Neuronal stem cell (in vitro differentiated cells): Measurements from ENCODE around the gene C15orf62.

ENCODE experiments used
- DNase-seq: peaks from one replicate; pipeline ENCODE4 v3.0.0-alpha.2; 2013; ENCODE audit warnings: low spot score
- H2AFZ ChIP-seq: one replicate; pipeline ENCODE4 v1.6.1; 2013; ENCODE audit warnings: mild to moderate bottlenecking, low read length, inconsistent platforms
- H2AK5ac ChIP-seq: 2 replicates; pipeline ENCODE4 v1.6.1; 2013; ENCODE audit warnings: low read depth, mild to moderate bottlenecking, inconsistent platforms, low read length, moderate library complexity, mixed read lengths
- H2BK120ac ChIP-seq: 2 replicates; pipeline ENCODE4 v1.6.1; 2013; ENCODE audit warnings: low read depth, mild to moderate bottlenecking, inconsistent platforms, low read length, moderate library complexity, mixed read lengths
- H2BK12ac ChIP-seq: one replicate; pipeline ENCODE4 v1.6.1; 2013; ENCODE audit warnings: low read length, inconsistent platforms
- H2BK15ac ChIP-seq: 2 replicates; pipeline ENCODE4 v1.6.1; 2013; ENCODE audit warnings: mild to moderate bottlenecking, low read length, inconsistent platforms, mixed read lengths
- H2BK5ac ChIP-seq: one replicate; pipeline ENCODE4 v1.6.1; 2013; ENCODE audit warnings: inconsistent platforms, mild to moderate bottlenecking, low read length, moderate library complexity
- H3K14ac ChIP-seq: one replicate; pipeline ENCODE4 v1.6.1; 2013; ENCODE audit warnings: low read length, inconsistent platforms
- H3K18ac ChIP-seq: 2 replicates; pipeline ENCODE4 v1.6.1; 2013; ENCODE audit warnings: low read length, inconsistent platforms
- H3K23ac ChIP-seq: 2 replicates; pipeline ENCODE4 v1.6.1; 2013; ENCODE audit warnings: low read depth, mild to moderate bottlenecking, mixed read lengths, low read length, inconsistent platforms; ENCODE audit not compliant: poor library complexity
- H3K27ac ChIP-seq: replicated peaks from 3 replicates; pipeline ENCODE4 v1.5.1; 2013; ENCODE audit warnings: low read length, inconsistent platforms
- H3K27me3 ChIP-seq, 3 experiments: 2 replicates each; pipeline ENCODE4 v1.6.1; 2013; ENCODE audit warnings: low read length in 3 of 3, mild to moderate bottlenecking in 2 of 3, inconsistent platforms in 1 of 3, low read depth in 1 of 3, mixed read lengths in 1 of 3, moderate library complexity in 1 of 3; ENCODE audit not compliant: control insufficient read depth in 3 of 3, insufficient read depth in 3 of 3
- H3K36me3 ChIP-seq, 2 donors: replicated peaks in 1 of 2; 2 replicates each; pipeline ENCODE4 v1.6.1; 2013; ENCODE audit warnings: low read length in 2 of 2; ENCODE audit not compliant: control insufficient read depth in 2 of 2, insufficient read depth in 2 of 2
- H3K4ac ChIP-seq: 2 replicates; pipeline ENCODE4 v1.6.1; 2013; ENCODE audit warnings: inconsistent platforms, mild to moderate bottlenecking, low read length, moderate library complexity
- H3K4me1 ChIP-seq, 2 donors: 1 replicate in 1 of 2; 2 replicates in 1 of 2; pipeline ENCODE4 v1.6.1; 2013; ENCODE audit warnings: low read length in 2 of 2, low read depth in 1 of 2; ENCODE audit not compliant: control insufficient read depth in 2 of 2, insufficient read depth in 1 of 2
- H3K4me2 ChIP-seq: one replicate; pipeline ENCODE4 v1.6.1; 2013; ENCODE audit warnings: mild to moderate bottlenecking, low read length, inconsistent platforms; ENCODE audit not compliant: insufficient read depth, poor library complexity, severe bottlenecking
- H3K4me3 ChIP-seq, 2 donors: 2 replicates each; pipeline ENCODE4 v1.5.1; 2013; ENCODE audit warnings: low read length in 2 of 2, mild to moderate bottlenecking in 2 of 2, inconsistent platforms in 1 of 2, moderate library complexity in 1 of 2
- H3K79me1 ChIP-seq: one replicate; pipeline ENCODE4 v1.6.1; 2013; ENCODE audit warnings: low read depth, mild to moderate bottlenecking, inconsistent platforms, low read length, moderate library complexity
- H3K9ac ChIP-seq: one replicate; pipeline ENCODE4 v1.6.1; 2013; ENCODE audit warnings: mild to moderate bottlenecking, low read depth, low read length, inconsistent platforms; ENCODE audit not compliant: poor library complexity
- H3K9me3 ChIP-seq, 2 donors: replicated peaks in 1 of 2; 2 replicates each; pipeline versions ENCODE3 to v1.6.1; 2013; ENCODE audit warnings: low read length in 2 of 2, mild to moderate bottlenecking in 2 of 2, inconsistent platforms in 1 of 2, low read depth in 1 of 2, mixed read lengths in 1 of 2, moderate library complexity in 1 of 2; ENCODE audit not compliant: control insufficient read depth in 2 of 2, insufficient read depth in 1 of 2
- H4K8ac ChIP-seq: one replicate; pipeline ENCODE4 v1.6.1; 2013; ENCODE audit warnings: low read depth, mild to moderate bottlenecking, inconsistent platforms, low read length, moderate library complexity
- H4K91ac ChIP-seq: one replicate; pipeline ENCODE4 v1.6.1; 2013; ENCODE audit warnings: low read length, low read depth, mild to moderate bottlenecking, inconsistent platforms; ENCODE audit not compliant: poor library complexity
- WGBS, 2 donors: extraction: QIAGEN DNeasy Blood & Tissue Kit; methylation state at CpG; one replicate each; pipeline ENCODE4 v1.1.7; 2013; ENCODE audit warnings: missing lambda C conversion rate in 2 of 2, mixed read lengths in 1 of 2; ENCODE audit not compliant: insufficient read length in 2 of 2, insufficient replicate concordance in 1 of 2; ENCODE audit errors: extremely low coverage in 2 of 2; 5-methylcytosine and 5-hydroxymethylcytosine counted together

Gene C15orf62

GRCh38 chr15:40763801-40764628 is 5.8 kb upstream of the C15orf62 start, which contains the start of gene GCHFR:
TSS of gene GCHFR (plus strand) at chr15:40764068. CDS start at chr15:40764181, 113 bp downstream.
- peak within 1 kb of the TSS; percentile 68 for H2BK12ac ChIP-seq
- no peak within 1 kb of the TSS for H3K4ac ChIP-seq
- H3K27me3 ChIP-seq, result peaks cover 0 to 28% (median 4%) of the 10 kb centered on the region in 3 experiments
- H4K8ac ChIP-seq, result peak within 1 kb of the TSS; percentile 43
- no peak within 1 kb of the TSS for H2BK120ac ChIP-seq
- peak; percentile 42 for DNase-seq
- H2AK5ac ChIP-seq, result peak within 1 kb of the TSS; percentile 60
- peak within 1 kb of the TSS; percentile 95 for H3K18ac ChIP-seq
- peak within 1 kb of the TSS; percentile 75 for H2BK15ac ChIP-seq
- peaks cover 2 to 18% of the 10 kb centered on the region in 2 donors for H3K4me1 ChIP-seq
- H3K9ac ChIP-seq, result peak within 1 kb of the TSS; percentile 89
- H3K14ac ChIP-seq, result peak within 1 kb of the TSS; percentile 89
- peak within 1 kb of the TSS; percentile 98 for H3K4me2 ChIP-seq
- H3K9me3 ChIP-seq, result no peaks in the 10 kb centered on the region
- H2AFZ ChIP-seq, result peak within 1 kb of the TSS; percentile 92
- H3K23ac ChIP-seq, result peak within 1 kb of the TSS; percentile 93
- no peak within 1 kb of the TSS for H4K91ac ChIP-seq
- H3K27ac ChIP-seq, result no peak within 1 kb of the TSS
- H3K79me1 ChIP-seq, result no peaks in the 10 kb centered on the region
- peak within 1 kb of the TSS; percentile 47 to 74 for H3K4me3 ChIP-seq
- H3K36me3 ChIP-seq, result peaks cover 2 to 10% of the 10 kb centered on the region in 2 donors
- no peak within 1 kb of the TSS for H2BK5ac ChIP-seq
- no CpG with 5 or more reads among the region's 75 CpGs for WGBS, 2 donors

DNA sequence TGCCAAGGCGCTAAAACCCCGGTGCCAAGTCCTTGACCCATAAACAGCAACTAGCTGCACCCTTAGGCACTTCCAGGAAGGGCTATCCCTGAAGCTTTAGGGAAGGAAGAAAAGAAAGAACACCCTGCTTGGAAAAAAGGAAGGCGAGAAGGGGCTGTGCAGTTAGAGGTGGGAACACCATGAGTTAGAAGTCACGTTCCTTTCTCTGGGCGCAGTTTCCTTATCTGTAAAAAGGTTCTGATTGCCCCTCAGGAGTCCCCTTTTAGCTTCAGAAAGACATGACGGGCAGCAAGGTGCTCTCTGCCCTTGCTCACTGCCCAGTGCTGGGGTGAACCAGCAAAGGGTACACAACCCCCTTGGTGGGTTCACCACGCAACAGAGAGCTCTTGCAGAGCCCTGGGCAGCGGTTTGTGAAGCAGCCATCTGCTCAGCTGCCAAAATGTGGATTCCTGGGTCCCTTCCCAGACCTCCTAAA is 5.1 kb upstream of the C15orf62 start:
- no peak overlapping the region for H3K27ac ChIP-seq
- H3K4me3 ChIP-seq, result peak overlapping the region in 1 of 2 donors; percentile 47
- H3K23ac ChIP-seq, result peak overlapping the region; percentile 48
- H3K4me1 ChIP-seq, result peaks cover 2 to 18% of the 10 kb centered on the region in 2 donors
- no peak overlapping the region for H2BK15ac ChIP-seq
- H2AK5ac ChIP-seq, result peak overlapping the region; percentile 21
- WGBS, 2 donors, result no CpG with 5 or more reads among the region's 8 CpGs
- no peak overlapping the region for H2BK12ac ChIP-seq
- H3K14ac ChIP-seq, result no peak overlapping the region
- H2BK120ac ChIP-seq, result no peak overlapping the region
- H3K79me1 ChIP-seq, result no peaks in the 10 kb centered on the region
- H3K36me3 ChIP-seq, result peaks cover 2 to 10% of the 10 kb centered on the region in 2 donors
- H3K9ac ChIP-seq, result no peak overlapping the region
- H2AFZ ChIP-seq, result peak overlapping the region; percentile 92
- peaks cover 0 to 28% (median 4%) of the 10 kb centered on the region in 3 experiments for H3K27me3 ChIP-seq
- no peak overlapping the region for H3K4ac ChIP-seq
- peak overlapping the region; percentile 98 for H3K4me2 ChIP-seq
- H2BK5ac ChIP-seq, result no peak overlapping the region
- H3K18ac ChIP-seq, result peak overlapping the region; percentile 33
- no peak overlapping the region for H4K91ac ChIP-seq
- no peaks in the 10 kb centered on the region for H3K9me3 ChIP-seq
- H4K8ac ChIP-seq, result no peak overlapping the region
- no peak for DNase-seq

- Histone ChIP-seq H2AFZ (no peak overlapping the region), H2BK12ac (no peak overlapping the region), H3K27me3 (peaks cover 0 to 28% (median 4%) of the 10 kb centered on the region in 3 experiments), H4K8ac (no peak overlapping the region), H2BK5ac (no peak overlapping the region), H3K4me2 (no peak overlapping the region), H4K91ac (no peak overlapping the region), H3K27ac (no peak overlapping the region), H3K14ac (no peak overlapping the region), H2BK15ac (no peak overlapping the region), H3K79me1 (no peaks in the 10 kb centered on the region), H3K9ac (no peak overlapping the region), H3K18ac (no peak overlapping the region), H3K36me3 (peaks cover 2 to 11% of the 10 kb centered on the region in 2 donors), H2BK120ac (no peak overlapping the region), H3K9me3 (no peaks in the 10 kb centered on the region), H3K4me3 (no peak overlapping the region), H3K4me1 (peaks cover 2 to 18% of the 10 kb centered on the region in 2 donors), H3K23ac (peak overlapping the region; percentile 37), H2AK5ac (peak overlapping the region; percentile 68), H3K4ac (no peak overlapping the region)
- DNase-seq, result no peak
- no CpG with 5 or more reads among the region's 7 CpGs for WGBS, 2 donors
Observed at GRCh38 chr15:40766194-40766815, 3.5 kb upstream of the C15orf62 start.
